Fibroblast of skin of scalp (primary cell): ENCODE results near the gene PCDHGA2.
A peak's percentile ranks its signal among the peaks of the same experiment; 100 is the strongest.
"Not testable (repeated sequence)": the region's sequence is repeated elsewhere in the genome, so short reads cannot be mapped to it uniquely, and the experiment has no call there.

Source experiments
- DNase-seq: peaks from one replicate; pipeline ENCODE4 v3.0.0-alpha.2; 2013

PCDHGA2 gene

DNA sequence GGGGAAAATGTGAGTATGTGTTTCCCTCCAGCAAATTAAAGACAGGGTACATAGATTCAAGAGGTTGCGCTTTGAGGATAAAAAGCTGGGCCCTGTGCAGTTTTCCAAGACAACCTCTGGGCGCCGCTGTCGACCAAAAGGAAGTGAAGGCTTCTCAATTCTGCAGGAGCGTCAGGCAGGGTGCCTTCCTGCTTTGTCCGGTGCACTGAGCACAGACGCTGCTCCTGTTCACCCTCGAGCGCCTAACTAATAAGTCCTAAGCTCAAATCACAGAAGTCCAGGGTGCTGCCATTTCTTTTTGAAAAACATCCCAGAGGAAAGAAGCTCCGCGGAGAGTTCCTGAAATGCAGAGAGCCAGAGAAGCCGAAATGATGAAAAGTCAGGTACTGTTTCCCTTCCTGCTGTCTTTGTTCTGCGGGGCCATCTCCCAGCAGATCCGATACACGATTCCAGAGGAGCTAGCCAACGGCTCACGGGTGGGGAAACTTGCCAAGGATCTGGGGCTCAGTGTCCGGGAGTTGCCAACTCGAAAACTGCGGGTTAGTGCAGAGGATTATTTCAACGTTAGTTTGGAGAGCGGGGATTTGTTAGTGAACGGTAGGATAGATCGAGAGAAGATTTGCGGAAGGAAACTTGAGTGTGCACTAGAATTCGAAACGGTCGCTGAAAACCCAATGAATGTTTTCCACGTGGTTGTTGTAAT lies 11.5 kb downstream of the PCDHGA2 start, which contains the start of gene PCDHGB1:
PCDHGB1 (plus strand) TSS at position 183 of the 703 bp plus-strand sequence; CDS start at position 345, 162 bp downstream.
- peak; percentile 60 for DNase-seq

DNA sequence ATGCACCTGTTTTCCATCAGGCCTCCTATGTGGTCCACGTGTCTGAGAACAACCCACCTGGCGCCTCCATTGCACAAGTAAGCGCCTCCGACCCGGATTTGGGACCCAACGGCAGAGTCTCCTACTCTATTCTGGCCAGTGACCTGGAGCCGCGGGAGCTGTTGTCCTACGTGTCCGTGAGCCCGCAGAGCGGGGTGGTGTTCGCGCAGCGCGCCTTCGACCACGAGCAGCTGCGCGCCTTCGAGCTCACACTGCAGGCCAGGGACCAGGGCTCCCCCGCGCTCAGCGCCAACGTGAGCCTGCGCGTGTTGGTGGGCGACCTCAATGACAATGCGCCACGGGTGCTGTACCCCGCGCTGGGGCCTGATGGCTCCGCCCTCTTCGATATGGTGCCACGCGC lies 13.0 kb downstream of the PCDHGA2 start:
- no peak for DNase-seq

DNA sequence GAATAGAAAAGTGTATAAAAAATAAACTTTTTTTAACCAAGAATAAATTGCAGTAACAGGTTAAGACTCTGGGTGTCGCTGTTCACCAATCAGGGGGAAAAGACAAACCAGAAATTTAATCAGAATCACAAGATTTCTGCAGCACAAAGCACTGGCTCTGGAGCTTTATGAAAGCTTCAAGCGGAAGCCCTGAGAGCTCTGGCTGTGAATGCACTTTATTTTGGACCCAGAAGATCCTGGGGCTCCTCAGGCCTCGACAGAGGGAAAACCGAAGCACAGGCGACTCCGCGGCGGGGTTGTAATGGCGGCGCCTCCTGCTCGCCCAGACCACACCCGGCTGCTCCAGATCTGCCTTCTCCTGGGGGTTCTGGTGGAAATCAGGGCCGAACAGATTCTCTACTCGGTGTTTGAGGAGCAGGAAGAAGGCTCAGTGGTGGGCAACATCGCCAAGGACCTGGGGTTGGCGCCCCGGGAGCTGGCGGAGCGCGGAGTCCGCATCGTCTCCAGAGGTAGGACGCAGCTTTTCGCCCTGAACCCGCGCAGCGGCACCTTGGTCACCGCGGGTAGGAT lies 16.4 kb downstream of the PCDHGA2 start, which contains the start of gene PCDHGA4:
PCDHGA4 (plus strand) TSS at position 122 of the 570 bp plus-strand sequence; CDS start at position 209, 87 bp downstream.
- DNase-seq: peak; percentile 27

DNA sequence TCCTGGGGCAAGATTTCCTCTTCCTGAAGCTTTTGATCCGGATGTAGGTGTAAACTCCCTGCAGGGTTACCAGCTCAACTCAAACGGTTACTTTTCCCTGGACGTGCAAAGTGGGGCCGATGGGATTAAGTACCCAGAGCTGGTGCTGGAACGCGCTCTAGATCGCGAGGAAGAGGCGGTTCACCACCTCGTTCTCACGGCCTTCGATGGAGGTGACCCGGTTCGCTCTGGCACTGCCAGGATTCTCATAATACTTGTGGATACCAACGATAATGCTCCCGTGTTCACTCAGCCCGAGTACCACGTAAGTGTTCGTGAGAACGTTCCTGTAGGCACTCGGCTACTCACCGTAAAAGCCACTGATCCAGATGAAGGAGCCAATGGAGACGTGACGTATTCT lies 17.1 kb downstream of the PCDHGA2 start:
- no peak for DNase-seq

DNA sequence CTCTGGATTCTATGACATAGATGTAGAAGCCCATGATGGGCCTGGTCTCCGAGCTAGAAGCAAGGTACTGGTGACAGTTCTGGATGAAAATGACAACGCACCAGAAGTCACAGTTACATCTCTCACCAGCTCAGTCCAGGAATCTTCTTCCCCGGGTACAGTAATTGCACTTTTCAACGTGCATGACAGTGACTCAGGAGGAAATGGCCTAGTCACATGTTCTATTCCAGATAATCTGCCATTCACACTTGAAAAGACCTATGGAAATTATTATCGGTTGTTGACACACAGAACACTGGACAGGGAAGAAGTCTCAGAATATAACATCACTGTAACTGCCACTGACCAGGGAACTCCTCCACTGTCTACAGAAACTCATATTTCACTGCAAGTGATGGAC lies 17.6 kb downstream of the PCDHGA2 start:
- no peak for DNase-seq

DNA sequence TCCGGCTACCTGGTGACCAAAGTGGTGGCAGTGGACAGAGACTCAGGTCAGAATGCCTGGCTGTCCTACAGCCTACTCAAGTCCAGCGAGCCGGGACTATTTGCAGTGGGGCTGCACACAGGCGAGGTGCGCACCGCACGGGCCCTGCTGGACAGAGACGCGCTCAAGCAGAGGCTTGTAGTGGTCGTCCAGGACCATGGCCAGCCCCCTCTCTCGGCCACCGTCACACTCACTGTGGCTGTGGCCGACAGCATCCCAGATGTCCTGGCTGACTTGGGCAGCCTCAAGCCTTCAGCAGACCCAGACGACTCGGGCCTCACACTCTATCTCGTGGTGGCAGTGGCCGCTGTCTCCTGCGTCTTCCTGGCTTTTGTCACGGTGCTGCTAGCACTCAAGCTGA lies 18.4 kb downstream of the PCDHGA2 start:
- DNase-seq: no peak

DNA sequence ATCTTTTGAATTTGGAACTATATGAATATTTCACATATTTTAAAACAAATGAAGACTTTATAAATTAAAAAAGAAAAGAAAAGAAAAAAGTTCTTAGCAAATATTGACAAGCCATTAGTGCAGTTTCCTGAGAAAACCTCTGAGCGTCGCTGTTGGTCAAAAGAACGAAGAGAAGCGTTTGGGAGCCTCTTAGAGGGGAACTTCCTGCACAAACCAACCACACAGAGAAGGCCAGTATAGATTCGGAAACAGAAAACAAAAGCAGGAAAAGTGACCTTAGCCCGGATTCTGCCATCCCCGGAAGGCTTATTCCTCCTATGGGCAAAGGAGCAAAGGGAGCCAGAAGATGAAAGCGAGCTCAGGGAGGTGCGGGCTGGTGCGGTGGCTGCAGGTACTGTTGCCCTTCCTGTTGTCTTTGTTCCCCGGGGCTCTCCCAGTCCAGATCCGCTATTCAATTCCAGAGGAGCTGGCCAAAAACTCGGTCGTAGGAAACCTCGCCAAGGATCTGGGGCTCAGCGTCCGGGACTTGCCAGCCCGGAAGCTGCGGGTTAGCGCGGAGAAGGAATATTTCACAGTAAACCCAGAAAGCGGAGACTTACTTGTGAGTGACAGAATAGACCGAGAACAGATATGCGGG lies 21.3 kb downstream of the PCDHGA2 start, which contains the start of gene PCDHGB2:
PCDHGB2 (plus strand) TSS at position 205 of the 637 bp plus-strand sequence; CDS start at position 347, 142 bp downstream.
- DNase-seq: peak; percentile 43

DNA sequence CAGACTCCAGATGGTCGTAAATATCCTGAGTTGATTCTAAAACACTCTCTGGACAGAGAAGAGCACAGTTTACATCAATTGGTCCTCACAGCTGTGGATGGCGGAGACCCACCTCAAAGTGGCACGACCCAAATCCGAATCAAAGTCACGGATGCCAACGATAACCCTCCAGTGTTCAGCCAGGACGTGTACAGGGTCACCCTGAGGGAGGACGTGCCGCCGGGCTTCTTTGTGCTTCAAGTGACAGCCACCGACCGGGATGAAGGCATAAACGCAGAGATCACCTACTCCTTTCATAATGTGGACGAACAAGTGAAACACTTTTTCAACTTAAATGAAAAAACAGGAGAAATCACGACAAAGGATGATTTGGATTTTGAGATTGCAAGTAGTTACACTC lies 22.1 kb downstream of the PCDHGA2 start:
- no peak for DNase-seq

DNA sequence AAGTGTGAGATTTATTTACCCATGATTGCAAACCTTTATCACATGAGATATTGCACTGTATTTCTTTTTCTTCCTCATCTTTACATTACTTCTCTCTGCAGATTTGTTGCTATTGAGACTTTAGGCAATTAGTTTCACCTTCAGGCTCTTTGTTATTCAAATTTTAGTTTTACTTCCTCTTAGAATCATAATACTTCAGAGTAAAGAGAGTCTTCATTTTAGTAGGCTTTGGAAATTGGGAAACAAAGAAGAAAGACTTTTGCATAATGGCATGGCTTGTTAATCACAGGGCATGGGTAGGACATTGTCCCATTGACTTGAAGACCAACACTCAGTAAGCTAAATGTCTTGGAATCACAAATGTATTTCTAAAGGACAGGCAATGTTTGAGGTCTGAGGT lies 24.2 kb downstream of the PCDHGA2 start:
- no peak for DNase-seq

DNA sequence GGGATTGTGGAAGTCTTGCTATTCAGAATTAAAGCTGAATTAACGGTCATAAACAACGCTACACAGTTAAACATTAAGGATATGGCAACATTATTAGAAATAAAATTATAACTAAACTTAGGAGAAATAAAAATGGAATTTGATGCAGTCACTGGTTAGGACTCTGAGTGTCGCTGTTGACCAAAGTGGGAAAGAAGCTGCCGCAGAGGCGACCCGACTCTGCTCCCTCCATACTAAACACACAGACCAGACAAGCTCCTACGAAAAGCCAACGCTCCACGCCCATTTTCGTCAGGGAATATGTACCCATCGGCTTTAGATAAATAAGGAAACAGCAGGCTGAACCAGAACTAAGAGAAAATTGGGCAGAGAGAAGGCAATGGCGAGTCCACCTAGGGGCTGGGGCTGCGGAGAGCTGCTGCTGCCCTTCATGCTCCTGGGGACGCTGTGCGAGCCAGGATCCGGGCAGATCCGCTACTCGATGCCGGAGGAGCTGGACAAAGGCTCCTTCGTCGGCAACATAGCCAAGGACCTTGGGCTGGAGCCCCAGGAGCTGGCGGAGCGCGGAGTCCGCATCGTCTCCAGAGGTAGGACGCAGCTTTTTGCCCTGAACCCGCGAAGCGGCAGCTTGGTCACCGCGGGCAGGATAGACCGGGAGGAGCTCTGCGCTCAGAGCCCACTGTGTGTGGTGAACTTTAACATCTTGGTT lies 25.5 kb downstream of the PCDHGA2 start, which contains the start of gene PCDHGA5:
PCDHGA5 (plus strand) TSS at position 211 of the 709 bp plus-strand sequence; CDS start at position 380, 169 bp downstream.
- peak; percentile 47 for DNase-seq

DNA sequence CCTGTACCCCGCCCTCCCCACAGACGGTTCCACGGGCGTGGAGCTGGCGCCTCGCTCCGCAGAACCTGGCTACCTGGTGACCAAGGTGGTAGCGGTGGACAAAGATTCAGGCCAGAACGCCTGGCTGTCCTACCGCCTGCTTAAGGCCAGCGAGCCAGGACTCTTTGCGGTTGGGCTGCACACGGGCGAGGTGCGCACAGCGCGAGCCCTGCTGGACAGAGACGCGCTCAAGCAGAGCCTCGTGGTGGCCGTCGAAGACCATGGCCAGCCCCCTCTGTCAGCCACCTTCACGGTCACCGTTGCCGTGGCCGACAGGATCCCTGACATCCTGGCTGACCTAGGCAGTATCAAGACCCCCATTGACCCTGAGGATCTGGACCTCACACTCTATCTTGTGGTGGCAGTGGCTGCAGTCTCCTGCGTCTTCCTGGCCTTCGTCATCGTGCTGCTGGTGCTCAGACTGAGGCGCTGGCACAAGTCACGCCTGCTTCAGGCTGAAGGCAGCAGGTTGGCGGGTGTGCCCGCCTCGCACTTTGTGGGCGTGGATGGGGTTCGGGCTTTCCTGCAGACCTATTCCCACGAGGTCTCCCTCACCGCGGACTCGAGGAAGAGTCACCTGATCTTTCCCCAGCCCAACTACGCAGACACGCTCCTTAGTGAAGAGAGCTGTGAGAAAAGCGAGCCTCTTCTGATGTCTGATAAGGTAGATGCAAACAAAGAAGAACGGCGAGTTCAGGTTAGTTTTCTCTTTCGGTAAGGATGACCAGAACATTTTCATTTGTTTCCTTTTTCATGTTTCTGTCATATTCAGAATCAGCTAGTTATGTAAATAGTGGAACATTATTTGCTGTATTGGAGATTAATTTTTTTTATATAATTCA lies 27.7 kb downstream of the PCDHGA2 start:
- DNase-seq: no peak

DNA sequence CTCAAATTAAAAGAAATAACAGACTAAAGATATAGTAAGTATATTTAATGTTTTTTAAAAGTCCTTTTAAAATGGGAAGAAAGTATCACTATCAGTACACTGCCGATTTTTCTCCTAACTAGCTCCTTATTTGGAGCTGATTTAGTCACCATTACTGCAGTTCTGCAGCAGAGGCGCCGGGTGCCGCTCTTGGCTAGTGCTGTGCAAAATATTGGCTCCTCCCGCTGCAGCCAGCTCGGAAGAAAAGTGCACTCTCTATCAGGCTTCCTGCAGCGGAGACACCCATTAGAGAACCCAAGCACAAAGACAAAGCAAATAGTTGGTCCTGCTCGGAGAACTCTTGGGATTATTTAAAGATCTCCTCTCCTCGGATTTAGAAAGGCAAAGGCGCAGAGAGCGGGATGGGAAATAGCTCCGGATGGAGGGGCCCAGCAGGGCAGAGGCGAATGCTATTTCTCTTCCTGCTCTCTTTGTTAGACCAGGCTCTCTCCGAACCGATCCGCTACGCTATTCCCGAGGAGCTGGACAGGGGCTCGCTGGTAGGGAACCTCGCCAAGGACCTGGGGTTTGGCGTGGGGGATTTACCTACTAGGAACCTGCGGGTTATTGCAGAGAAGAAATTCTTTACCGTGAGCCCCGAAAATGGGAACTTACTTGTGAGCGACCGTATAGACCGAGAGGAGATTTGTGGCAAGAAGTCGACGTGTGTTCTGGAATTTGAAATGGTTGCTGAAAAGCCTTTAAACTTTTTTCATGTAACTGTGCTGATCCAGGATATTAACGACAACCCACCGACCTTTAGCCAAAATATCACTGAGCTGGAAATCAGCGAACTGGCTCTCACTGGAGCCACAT lies 31.7 kb downstream of the PCDHGA2 start, which contains the start of gene PCDHGB3:
PCDHGB3 (plus strand) TSS at position 249 of the 855 bp plus-strand sequence; CDS start at position 402, 153 bp downstream.
- peak; percentile 66 for DNase-seq

DNA sequence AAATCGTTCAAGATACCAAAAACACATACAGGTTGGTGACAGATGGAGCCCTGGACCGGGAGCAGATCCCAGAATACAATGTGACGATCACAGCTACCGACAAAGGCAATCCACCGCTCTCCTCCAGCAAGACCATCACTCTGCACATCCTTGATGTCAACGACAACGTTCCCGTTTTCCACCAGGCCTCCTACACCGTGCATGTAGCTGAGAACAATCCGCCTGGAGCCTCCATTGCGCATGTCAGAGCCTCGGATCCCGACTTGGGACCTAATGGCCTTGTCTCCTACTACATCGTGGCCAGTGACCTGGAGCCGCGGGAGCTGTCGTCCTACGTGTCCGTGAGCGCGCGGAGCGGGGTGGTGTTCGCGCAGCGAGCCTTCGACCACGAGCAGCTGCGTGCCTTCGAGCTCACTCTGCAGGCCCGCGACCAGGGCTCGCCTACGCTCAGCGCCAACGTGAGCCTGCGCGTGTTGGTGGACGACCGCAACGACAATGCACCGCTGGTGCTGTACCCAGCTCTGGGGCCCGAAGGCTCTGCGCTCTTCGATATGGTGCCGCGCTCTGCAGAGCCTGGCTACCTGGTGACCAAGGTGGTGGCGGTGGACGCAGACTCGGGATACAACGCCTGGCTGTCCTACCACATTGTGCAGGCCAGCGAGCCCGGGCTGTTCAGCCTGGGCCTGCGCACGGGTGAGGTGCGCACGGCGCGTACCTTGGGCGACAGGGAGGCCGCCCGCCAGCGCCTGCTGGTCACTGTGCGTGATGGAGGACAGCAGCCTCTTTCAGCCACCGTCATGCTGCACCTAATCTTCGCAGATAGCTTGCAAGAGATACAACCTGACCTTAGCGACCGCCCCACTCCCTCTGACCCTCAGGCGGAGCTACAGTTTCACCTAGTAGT lies 33.3 kb downstream of the PCDHGA2 start:
- DNase-seq: no peak

DNA sequence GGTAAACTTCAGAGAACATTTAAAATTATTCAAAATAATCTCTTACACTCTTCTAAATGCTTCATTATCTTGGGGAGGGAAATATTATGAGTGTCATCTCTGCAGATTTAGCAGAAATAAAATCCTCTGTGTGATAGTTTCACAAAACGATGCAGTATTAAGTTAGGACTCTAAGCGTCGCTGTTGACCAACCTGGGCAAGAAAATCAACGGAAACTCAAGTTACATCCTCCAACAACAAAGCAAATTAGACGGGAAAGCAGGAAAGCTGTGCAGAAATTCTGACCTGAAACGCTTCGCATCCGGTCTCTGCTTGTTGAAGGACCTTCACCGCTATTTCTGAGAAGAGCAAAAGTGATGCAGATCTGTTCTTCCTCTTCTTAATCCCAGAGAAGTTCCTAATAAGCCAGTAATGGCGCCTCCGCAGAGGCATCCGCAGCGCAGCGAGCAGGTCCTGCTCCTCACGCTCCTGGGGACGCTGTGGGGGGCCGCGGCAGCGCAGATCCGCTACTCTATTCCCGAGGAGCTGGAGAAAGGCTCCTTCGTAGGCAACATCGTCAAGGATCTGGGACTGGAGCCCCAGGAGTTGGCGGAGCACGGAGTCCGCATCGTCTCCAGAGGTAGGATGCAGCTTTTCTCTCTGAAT lies 35.2 kb downstream of the PCDHGA2 start, which contains the start of gene PCDHGA6:
PCDHGA6 (plus strand) TSS at position 219 of the 645 bp plus-strand sequence; CDS start at position 412, 193 bp downstream.
- DNase-seq: peak; percentile 48

DNA sequence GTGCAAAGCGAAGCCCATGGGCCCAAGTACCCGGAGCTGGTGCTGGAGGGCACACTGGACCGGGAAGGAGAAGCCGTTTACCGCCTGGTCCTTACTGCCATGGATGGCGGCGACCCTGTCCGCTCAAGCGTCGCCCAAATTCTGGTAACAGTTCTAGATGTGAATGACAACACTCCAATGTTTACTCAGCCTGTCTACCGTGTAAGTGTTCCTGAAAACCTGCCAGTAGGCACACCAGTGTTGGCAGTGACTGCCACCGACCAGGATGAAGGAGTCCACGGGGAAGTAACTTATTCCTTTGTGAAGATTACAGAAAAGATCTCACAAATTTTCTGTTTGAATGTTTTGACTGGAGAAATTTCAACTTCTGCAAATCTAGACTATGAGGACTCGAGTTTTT lies 36.1 kb downstream of the PCDHGA2 start:
- no peak for DNase-seq

DNA sequence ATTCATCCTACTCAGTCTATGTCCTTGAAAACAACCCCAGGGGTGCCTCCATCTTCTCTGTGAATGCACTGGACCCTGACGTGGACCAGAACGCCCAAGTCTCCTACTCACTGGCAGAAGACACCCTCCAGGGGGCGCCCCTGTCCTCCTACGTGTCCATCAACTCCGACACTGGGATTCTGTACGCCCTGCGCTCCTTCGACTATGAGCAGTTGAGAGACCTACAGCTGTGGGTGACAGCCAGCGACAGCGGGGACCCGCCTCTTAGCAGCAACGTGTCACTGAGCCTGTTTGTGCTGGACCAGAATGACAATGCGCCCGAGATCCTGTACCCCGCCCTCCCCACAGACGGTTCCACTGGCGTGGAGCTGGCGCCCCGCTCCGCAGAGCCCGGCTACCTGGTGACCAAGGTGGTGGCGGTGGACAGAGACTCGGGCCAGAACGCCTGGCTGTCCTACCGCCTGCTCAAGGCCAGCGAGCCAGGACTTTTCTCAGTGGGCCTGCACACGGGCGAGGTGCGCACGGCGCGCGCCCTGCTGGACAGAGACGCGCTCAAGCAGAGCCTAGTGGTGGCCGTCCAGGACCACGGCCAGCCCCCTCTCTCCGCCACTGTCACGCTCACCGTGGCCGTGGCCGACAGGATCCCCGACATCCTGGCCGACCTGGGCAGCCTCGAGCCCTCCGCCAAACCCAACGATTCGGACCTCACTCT lies 37.0 kb downstream of the PCDHGA2 start:
- not testable (repeated sequence) for DNase-seq

DNA sequence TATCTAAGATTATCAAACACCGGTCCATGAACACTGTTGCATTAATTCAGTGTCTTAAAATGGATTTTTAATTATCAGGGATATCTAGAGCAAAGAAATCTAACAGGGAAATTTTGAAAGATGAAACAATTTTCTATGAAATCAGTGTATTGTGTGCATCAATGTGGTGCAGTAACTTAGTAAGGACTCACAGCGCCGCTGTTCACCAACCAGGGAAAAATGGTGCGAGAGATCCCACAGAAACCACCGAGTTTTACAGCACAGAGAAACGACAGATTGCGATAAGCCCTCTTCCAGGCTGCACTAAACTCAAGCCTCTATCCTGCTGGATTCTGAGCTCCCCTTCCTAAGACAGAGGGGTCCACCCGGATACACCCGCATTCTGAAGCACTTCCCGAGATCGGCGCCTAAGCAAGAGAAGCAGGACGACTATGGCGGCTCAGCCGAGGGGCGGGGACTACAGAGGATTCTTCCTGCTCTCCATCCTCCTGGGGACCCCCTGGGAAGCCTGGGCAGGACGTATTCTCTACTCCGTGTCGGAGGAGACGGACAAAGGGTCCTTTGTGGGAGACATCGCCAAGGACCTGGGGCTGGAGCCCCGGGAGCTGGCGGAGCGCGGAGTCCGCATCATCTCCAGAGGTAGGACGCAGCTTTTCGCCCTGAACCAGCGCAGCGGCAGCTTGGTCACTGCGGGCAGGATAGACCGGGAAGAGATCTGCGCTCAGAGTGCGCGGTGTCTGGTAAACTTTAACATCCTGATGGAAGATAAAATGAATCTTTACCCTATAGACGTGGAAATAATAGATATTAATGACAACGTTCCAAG lies 44.1 kb downstream of the PCDHGA2 start, which contains the start of gene PCDHGA7:
PCDHGA7 (plus strand) TSS at position 274 of the 826 bp plus-strand sequence; CDS start at position 432, 158 bp downstream.
- peak; percentile 58 for DNase-seq
